Spinal cord (tissue), 10 donors: ENCODE data around the gene MADCAM1. TPM values are rescaled to one million over a fixed set of nuclear protein-coding genes. Genes with fewer than 3 reads are reported as not detected.

Experiments used
- DNase-seq, 6 donors: peaks; one replicate each; pipeline versions ENCODE4 v3.0.0 to v3.0.0-alpha.2; 2013 to 2015; ENCODE audit warnings: low spot score in 6 of 6, low read depth in 4 of 6
- H3K27ac ChIP-seq: one replicate; pipeline ENCODE4 v1.5.1; 2013; ENCODE audit warnings: low read depth, low read length, control low read depth
- H3K27me3 ChIP-seq: one replicate; pipeline ENCODE4 v1.6.1; 2013; ENCODE audit warnings: low read length; ENCODE audit not compliant: control insufficient read depth, insufficient read depth
- H3K36me3 ChIP-seq: one replicate; pipeline ENCODE4 v1.6.1; 2013; ENCODE audit warnings: low read length; ENCODE audit not compliant: control insufficient read depth, insufficient read depth
- H3K4me1 ChIP-seq: one replicate; pipeline ENCODE4 v1.6.1; 2013; ENCODE audit warnings: low read length; ENCODE audit not compliant: control insufficient read depth, insufficient read depth
- H3K4me3 ChIP-seq: one replicate; pipeline ENCODE4 v1.5.1; 2013; ENCODE audit warnings: low read depth, low read length, control low read depth
- H3K9me3 ChIP-seq: one replicate; pipeline ENCODE4 v1.6.1; 2013; ENCODE audit warnings: low read length; ENCODE audit not compliant: control insufficient read depth, insufficient read depth
- WGBS: methylation state at CpG from one replicate; pipeline ENCODE4 v1.1.5; 2013; ENCODE audit warnings: missing lambda C conversion rate; ENCODE audit not compliant: insufficient coverage; 5-methylcytosine and 5-hydroxymethylcytosine counted together
- polyA plus RNA-seq, 2 donors: library from polyadenylated mRNA; unstranded; fragments of 120-200 nt; gene quantifications; one replicate each; pipeline ENCODE4 v1.2.1, GENCODE V29; 2013; ENCODE audit not compliant: insufficient read length in 2 of 2
- total RNA-seq, 2 donors: library from RNA; depleted of rRNA in 1 of 2; stranded (reverse); fragments of 120-200 nt in 1 of 2; fragments of >200 nt in 1 of 2; gene quantifications; one replicate each; pipeline versions ENCODE4 v1.2.3 to v1.2.4, GENCODE V29; 2013 to 2014
- donor health status: healthy.

MADCAM1 gene
- total and polyA plus RNA-seq, 4 donors, result 0.40 to 7.1 (median 4.0) TPM

- WGBS, result 90% methylated on average over 18 of the region's 18 CpGs
- H3K36me3 ChIP-seq, result peaks cover 61% of the 10 kb centered on the region
- no peak for DNase-seq
- peaks cover 19% of the 10 kb centered on the region for H3K4me1 ChIP-seq
- H3K4me3 ChIP-seq, result no peak overlapping the region
- no peak overlapping the region for H3K27ac ChIP-seq
- peaks cover 2% of the 10 kb centered on the region for H3K27me3 ChIP-seq
- H3K9me3 ChIP-seq, result no peaks in the 10 kb centered on the region
Measured at GRCh38 chr19:456547-457110, 39.7 kb upstream of the MADCAM1 start.

- Histone ChIP-seq H3K27ac (no peak overlapping the region), H3K4me3 (no peak overlapping the region), H3K27me3 (peaks cover 3% of the 10 kb centered on the region), H3K4me1 (peaks cover 25% of the 10 kb centered on the region), H3K9me3 (no peaks in the 10 kb centered on the region), H3K36me3 (peaks cover 59% of the 10 kb centered on the region)
- WGBS, result 97% methylated on average over 21 of the region's 30 CpGs
- no peak for DNase-seq
Measured at GRCh38 chr19:457636-458035, 38.6 kb upstream of the MADCAM1 start.

- peaks cover 52% of the 10 kb centered on the region for H3K36me3 ChIP-seq
- no peak overlapping the region for H3K4me3 ChIP-seq
- H3K4me1 ChIP-seq, result peaks cover 25% of the 10 kb centered on the region
- 97% methylated on average over 84 of the region's 89 CpGs for WGBS
- DNase-seq, result no peak
- peaks cover 3% of the 10 kb centered on the region for H3K27me3 ChIP-seq
- no peak overlapping the region for H3K27ac ChIP-seq
- no peaks in the 10 kb centered on the region for H3K9me3 ChIP-seq
Measured at GRCh38 chr19:458091-459042, 37.9 kb upstream of the MADCAM1 start.

GRCh38 chr19:459724-460511 is 36.4 kb upstream of the MADCAM1 start:
- H3K4me3 ChIP-seq, result peak overlapping the region; percentile 61
- WGBS, result 3% methylated on average over 31 of the region's 66 CpGs
- peaks cover 3% of the 10 kb centered on the region for H3K27me3 ChIP-seq
- peaks cover 36% of the 10 kb centered on the region for H3K36me3 ChIP-seq
- DNase-seq, result peak in 4 of 6 donors; percentile 62 to 93 (median 86)
- no peaks in the 10 kb centered on the region for H3K9me3 ChIP-seq
- peaks cover 25% of the 10 kb centered on the region for H3K4me1 ChIP-seq
- H3K27ac ChIP-seq, result peak overlapping the region; percentile 61

- Histone ChIP-seq H3K4me1 (peaks cover 25% of the 10 kb centered on the region), H3K36me3 (peaks cover 24% of the 10 kb centered on the region), H3K27ac (peak within 1 kb of the TSS; percentile 61), H3K4me3 (peak within 1 kb of the TSS; percentile 61), H3K27me3 (peaks cover 3% of the 10 kb centered on the region), H3K9me3 (no peaks in the 10 kb centered on the region)
- DNase-seq, result peak in 3 of 6 donors; percentile 22 to 78 (median 74)
- WGBS, result under 1% methylated on average over 72 of the region's 85 CpGs
Measured at GRCh38 chr19:460877-461720, 35.2 kb upstream of the MADCAM1 start, which contains the start of gene SHC2. Gene SHC2, minus strand, starts transcription at chr19:461033. Its CDS starts 37 bp downstream, at chr19:460996.

GRCh38 chr19:461721-462551 is 34.4 kb upstream of the MADCAM1 start:
- 3% methylated on average over 55 of the region's 60 CpGs for WGBS
- peaks cover 25% of the 10 kb centered on the region for H3K4me1 ChIP-seq
- no peaks in the 10 kb centered on the region for H3K9me3 ChIP-seq
- DNase-seq, result peak in 2 of 6 donors; percentile 62 to 85
- H3K27me3 ChIP-seq, result peaks cover 3% of the 10 kb centered on the region
- H3K27ac ChIP-seq, result no peak overlapping the region
- peak overlapping the region; percentile 18 for H3K4me3 ChIP-seq
- peaks cover 18% of the 10 kb centered on the region for H3K36me3 ChIP-seq

GRCh38 chr19:463483-464207 is 32.6 kb upstream of the MADCAM1 start:
- H3K4me3 ChIP-seq, result no peak overlapping the region
- DNase-seq, result no peak
- H3K27ac ChIP-seq, result no peak overlapping the region
- H3K36me3 ChIP-seq, result peaks cover 3% of the 10 kb centered on the region
- no peaks in the 10 kb centered on the region for H3K9me3 ChIP-seq
- peaks cover 3% of the 10 kb centered on the region for H3K27me3 ChIP-seq
- WGBS, result 76% methylated on average over 33 of the region's 35 CpGs
- H3K4me1 ChIP-seq, result peaks cover 25% of the 10 kb centered on the region

- DNase-seq, result no peak
- H3K9me3 ChIP-seq, result no peaks in the 10 kb centered on the region
- 91% methylated on average over 9 of the region's 9 CpGs for WGBS
- H3K27me3 ChIP-seq, result peaks cover 3% of the 10 kb centered on the region
- no peak overlapping the region for H3K27ac ChIP-seq
- H3K4me3 ChIP-seq, result no peak overlapping the region
- peaks cover 20% of the 10 kb centered on the region for H3K4me1 ChIP-seq
- H3K36me3 ChIP-seq, result no peaks in the 10 kb centered on the region
Measured at GRCh38 chr19:464208-464545, 32.1 kb upstream of the MADCAM1 start.
